ENCODE data around the gene UNC13B. TPM values are rescaled to one million over a fixed set of nuclear protein-coding genes. Genes with fewer than 3 reads are reported as not detected.

The UNC13B gene
- total RNA-seq, 1 donor from 2014 or later = 0.84 TPM

- no peaks in the 10 kb centered on the region for H3K4me1 Mint-ChIP-seq (ENCODE audit: low read depth)
- H3K36me3 Mint-ChIP-seq (ENCODE audit: low read depth) = no peaks in the 10 kb centered on the region
- no peak overlapping the region for H3K4me3 Mint-ChIP-seq (ENCODE audit: low read depth)
- peaks cover 42% of the 10 kb centered on the region for H3K27me3 Mint-ChIP-seq (ENCODE audit: low read depth)
- H3K27ac Mint-ChIP-seq = no peak overlapping the region
- no peak for DNase-seq (ENCODE audit: low spot score)
- H3K9me3 Mint-ChIP-seq = no peaks in the 10 kb centered on the region
- intact Hi-C loops (cut with micrococcal nuclease) = no loop called here
Measured at GRCh38 chr9:35426627-35427026, 264.8 kb downstream of the UNC13B start.

GRCh38 chr9:35431467-35431866, 269.7 kb downstream of the UNC13B start:
- Mint-ChIP-seq H3K36me3 (ENCODE audit: low read depth) (no peaks in the 10 kb centered on the region), H3K27ac (no peak overlapping the region), H3K9me3 (no peaks in the 10 kb centered on the region), H3K4me3 (ENCODE audit: low read depth) (no peak overlapping the region), H3K4me1 (ENCODE audit: low read depth) (no peaks in the 10 kb centered on the region), H3K27me3 (ENCODE audit: low read depth) (peaks cover 49% of the 10 kb centered on the region)
- DNase-seq (ENCODE audit: low spot score) = no peak
- intact Hi-C loops (cut with micrococcal nuclease) = no loop called here

GRCh38 chr9:35432076-35432475, 270.3 kb downstream of the UNC13B start:
- no peak for DNase-seq (ENCODE audit: low spot score)
- H3K27me3 Mint-ChIP-seq (ENCODE audit: low read depth) = peaks cover 43% of the 10 kb centered on the region
- no peak overlapping the region for H3K27ac Mint-ChIP-seq
- no peaks in the 10 kb centered on the region for H3K4me1 Mint-ChIP-seq (ENCODE audit: low read depth)
- intact Hi-C loops (cut with micrococcal nuclease) = no loop called here
- no peaks in the 10 kb centered on the region for H3K9me3 Mint-ChIP-seq
- no peak overlapping the region for H3K4me3 Mint-ChIP-seq (ENCODE audit: low read depth)
- H3K36me3 Mint-ChIP-seq (ENCODE audit: low read depth) = no peaks in the 10 kb centered on the region

- H3K9me3 Mint-ChIP-seq = no peaks in the 10 kb centered on the region
- H3K27ac Mint-ChIP-seq = no peak overlapping the region
- no peaks in the 10 kb centered on the region for H3K4me1 Mint-ChIP-seq (ENCODE audit: low read depth)
- H3K4me3 Mint-ChIP-seq (ENCODE audit: low read depth) = no peak overlapping the region
- peaks cover 17% of the 10 kb centered on the region for H3K27me3 Mint-ChIP-seq (ENCODE audit: low read depth)
- intact Hi-C loops (cut with micrococcal nuclease) = no loop called here
- no peak for DNase-seq (ENCODE audit: low spot score)
- H3K36me3 Mint-ChIP-seq (ENCODE audit: low read depth) = no peaks in the 10 kb centered on the region
Measured at GRCh38 chr9:35436933-35437332, 275.1 kb downstream of the UNC13B start.

GRCh38 chr9:35446012-35446411, 284.2 kb downstream of the UNC13B start:
- peaks cover 25% of the 10 kb centered on the region for H3K27me3 Mint-ChIP-seq (ENCODE audit: low read depth)
- no peak overlapping the region for H3K4me3 Mint-ChIP-seq (ENCODE audit: low read depth)
- no peaks in the 10 kb centered on the region for H3K9me3 Mint-ChIP-seq
- no peak overlapping the region for H3K27ac Mint-ChIP-seq
- H3K4me1 Mint-ChIP-seq (ENCODE audit: low read depth) = no peaks in the 10 kb centered on the region
- no peaks in the 10 kb centered on the region for H3K36me3 Mint-ChIP-seq (ENCODE audit: low read depth)
- DNase-seq (ENCODE audit: low spot score) = no peak
- intact Hi-C loops (cut with micrococcal nuclease) = no loop called here

- Mint-ChIP-seq H3K4me3 (ENCODE audit: low read depth) (no peak overlapping the region), H3K4me1 (ENCODE audit: low read depth) (no peaks in the 10 kb centered on the region), H3K27me3 (ENCODE audit: low read depth) (peaks cover 23% of the 10 kb centered on the region), H3K9me3 (no peaks in the 10 kb centered on the region), H3K27ac (no peak overlapping the region), H3K36me3 (ENCODE audit: low read depth) (no peaks in the 10 kb centered on the region)
- intact Hi-C loops (cut with micrococcal nuclease) = no loop called here
- no peak for DNase-seq (ENCODE audit: low spot score)
Measured at GRCh38 chr9:35448496-35448895, 286.7 kb downstream of the UNC13B start.

GRCh38 chr9:35452481-35452880, 290.7 kb downstream of the UNC13B start:
- Mint-ChIP-seq H3K4me1 (ENCODE audit: low read depth) (no peaks in the 10 kb centered on the region), H3K27ac (no peak overlapping the region), H3K36me3 (ENCODE audit: low read depth) (no peaks in the 10 kb centered on the region), H3K27me3 (ENCODE audit: low read depth) (peaks cover 15% of the 10 kb centered on the region), H3K4me3 (ENCODE audit: low read depth) (no peak overlapping the region), H3K9me3 (peaks cover 5% of the 10 kb centered on the region)
- intact Hi-C loops (cut with micrococcal nuclease) = no loop called here
- DNase-seq (ENCODE audit: low spot score) = no peak

GRCh38 chr9:35453786-35454185, 292.0 kb downstream of the UNC13B start:
- no peak for DNase-seq (ENCODE audit: low spot score)
- Mint-ChIP-seq H3K36me3 (ENCODE audit: low read depth) (no peaks in the 10 kb centered on the region), H3K27me3 (ENCODE audit: low read depth) (peaks cover 13% of the 10 kb centered on the region), H3K27ac (no peak overlapping the region), H3K4me3 (ENCODE audit: low read depth) (no peak overlapping the region), H3K4me1 (ENCODE audit: low read depth) (no peaks in the 10 kb centered on the region), H3K9me3 (peaks cover 5% of the 10 kb centered on the region)
- intact Hi-C loops (cut with micrococcal nuclease) = no loop called here

Other genes starting within 250 kb of the UNC13B start
- 0.11 TPM in 1 of 2 replicates, not detected in the other for gene PHF24, start 203.7 kb upstream of the UNC13B start, total RNA-seq
- gene DNAJB5, start 172.3 kb upstream of the UNC13B start, total RNA-seq = 7.5 and 11.3 TPM in 2 replicates
- gene VCP, start 89.4 kb upstream of the UNC13B start, total RNA-seq = 361 and 366 TPM in 2 replicates
- gene FANCG, start 82.1 kb upstream of the UNC13B start, total RNA-seq = 102 and 107 TPM in 2 replicates
- gene PIGO, start 65.4 kb upstream of the UNC13B start, total RNA-seq = 33.0 and 37.8 TPM in 2 replicates
- gene STOML2, start 58.9 kb upstream of the UNC13B start, total RNA-seq = 211 and 214 TPM in 2 replicates
- gene ATOSB, start 46.1 kb upstream of the UNC13B start, total RNA-seq = 7.0 and 7.3 TPM in 2 replicates

Data from activated T-helper 2 cell treated with anti-CD3 and anti-CD28 coated beads, Interferon-gamma antibody, Interleukin-2, Interleukin-4, amounts not matched to agents 10 μg/mL and 5 μg/mL and 100 μg/mL, durations not matched to agents 14 hours and 24 hours and 36 hours (primary cell).